ENCODE results near the gene ITPR1.

- TF ChIP-seq CTCF (conservative IDR thresholded peaks at IDR 0.05; ENCODE audit: low read length) (no peak), EZH2phosphoT487 (IDR thresholded peaks at IDR 0.05; ENCODE audit: borderline replicate concordance) (no peak)
These were observed 242.1 kb downstream of the ITPR1 start for GRCh38 chr3:4735243-4735642.

All from Loucy (cell line).